ENCODE data around the gene SPNS3. TPM values are rescaled to one million over a fixed set of nuclear protein-coding genes. Genes with fewer than 3 reads are reported as not detected.

Gene SPNS3
- not detected in 2 replicates for total RNA-seq (2014; rRNA removed; shearing (Covaris generic))
- polyA plus RNA-seq (2014; cell fraction: nucleus; rRNA removed): not detected in 2 replicates

- no peak for DNase-seq (ENCODE audit: extremely low read depth, low read depth)
Observed at GRCh38 chr17:4433515-4434031, at the start of gene SPNS3. SPNS3 (plus strand) TSS chr17:4433940; CDS start chr17:4433968, 28 bp downstream.

- DNase-seq (ENCODE audit: extremely low read depth, low read depth): no peak
Observed at GRCh38 chr17:4386406-4386805, 47.3 kb upstream of the SPNS3 start.

GRCh38 chr17:4387137-4387536, 46.6 kb upstream of the SPNS3 start:
- DNase-seq (ENCODE audit: extremely low read depth, low read depth): no peak

- no peak for DNase-seq (ENCODE audit: extremely low read depth, low read depth)
Observed at GRCh38 chr17:4389079-4389478, 44.7 kb upstream of the SPNS3 start.

GRCh38 chr17:4393806-4394205, 39.9 kb upstream of the SPNS3 start:
- DNase-seq (ENCODE audit: extremely low read depth, low read depth): no peak

- no peak for DNase-seq (ENCODE audit: extremely low read depth, low read depth)
Observed at GRCh38 chr17:4394208-4395110, 39.3 kb upstream of the SPNS3 start.

- no peak for DNase-seq (ENCODE audit: extremely low read depth, low read depth)
Observed at GRCh38 chr17:4395111-4395478, 38.6 kb upstream of the SPNS3 start.

- no peak for DNase-seq (ENCODE audit: extremely low read depth, low read depth)
Observed at GRCh38 chr17:4397840-4398239, 35.9 kb upstream of the SPNS3 start.

GRCh38 chr17:4405038-4405669, 28.6 kb upstream of the SPNS3 start:
- DNase-seq (ENCODE audit: extremely low read depth, low read depth): no peak

GRCh38 chr17:4405699-4406098, 28.0 kb upstream of the SPNS3 start:
- no peak for DNase-seq (ENCODE audit: extremely low read depth, low read depth)

- DNase-seq (ENCODE audit: extremely low read depth, low read depth): no peak
Observed at GRCh38 chr17:4406386-4406785, 27.4 kb upstream of the SPNS3 start.

- no peak for DNase-seq (ENCODE audit: extremely low read depth, low read depth)
Observed at GRCh38 chr17:4407216-4407615, 26.5 kb upstream of the SPNS3 start.

GRCh38 chr17:4407851-4408250, 25.9 kb upstream of the SPNS3 start:
- no peak for DNase-seq (ENCODE audit: extremely low read depth, low read depth)

- no peak for DNase-seq (ENCODE audit: extremely low read depth, low read depth)
Observed at GRCh38 chr17:4409659-4410058, 24.1 kb upstream of the SPNS3 start.

GRCh38 chr17:4411201-4411600, 22.5 kb upstream of the SPNS3 start:
- no peak for DNase-seq (ENCODE audit: extremely low read depth, low read depth)

- DNase-seq (ENCODE audit: extremely low read depth, low read depth): peak; percentile 83
Observed at GRCh38 chr17:4412933-4413831, 20.6 kb upstream of the SPNS3 start.

GRCh38 chr17:4417129-4417667, 16.5 kb upstream of the SPNS3 start:
- DNase-seq (ENCODE audit: extremely low read depth, low read depth): no peak

GRCh38 chr17:4420692-4421131, 13.0 kb upstream of the SPNS3 start:
- peak; percentile 75 for DNase-seq (ENCODE audit: extremely low read depth, low read depth)

GRCh38 chr17:4422864-4423263, 10.9 kb upstream of the SPNS3 start:
- no peak for DNase-seq (ENCODE audit: extremely low read depth, low read depth)

- no peak for DNase-seq (ENCODE audit: extremely low read depth, low read depth)
Observed at GRCh38 chr17:4425398-4425797, 8.3 kb upstream of the SPNS3 start.

Data from NCI-H460 (cell line).